Measurements from ENCODE around the gene MEI1.

Gene MEI1

GRCh38 chr22:41815716-41816115 lies 116.4 kb downstream of the MEI1 start:
- Histone ChIP-seq H3K36me3 (ENCODE audit: insufficient read depth, low read length) (peaks cover 26% of the 10 kb centered on the region), H3K27ac (ENCODE audit: low read depth, low read length) (no peak overlapping the region), H3K4me3 (ENCODE audit: low read depth in 1 of 2, low read length in 2 of 2) (no peak overlapping the region), H3K9ac (ENCODE audit: low read length) (no peak overlapping the region), H3K9me3 (ENCODE audit: low read length) (no peaks in the 10 kb centered on the region), H3K4me1 (ENCODE audit: insufficient read depth, low read length) (no peaks in the 10 kb centered on the region), H3K27me3 (ENCODE audit: control insufficient read depth in 1 of 2, insufficient read depth in 2 of 2, low read length in 2 of 2) (no peaks in the 10 kb centered on the region)

- Histone ChIP-seq H3K9ac (ENCODE audit: low read length) (no peak overlapping the region), H3K27ac (ENCODE audit: low read depth, low read length) (no peak overlapping the region), H3K36me3 (ENCODE audit: insufficient read depth, low read length) (peaks cover 26% of the 10 kb centered on the region)
Observed at GRCh38 chr22:41816241-41816640, 116.9 kb downstream of the MEI1 start.

GRCh38 chr22:41816871-41817270 lies 117.6 kb downstream of the MEI1 start:
- Histone ChIP-seq H3K4me1 (ENCODE audit: insufficient read depth, low read length) (no peaks in the 10 kb centered on the region), H3K27ac (ENCODE audit: low read depth, low read length) (no peak overlapping the region), H3K9me3 (ENCODE audit: low read length) (no peaks in the 10 kb centered on the region), H3K36me3 (ENCODE audit: insufficient read depth, low read length) (peaks cover 26% of the 10 kb centered on the region), H3K9ac (ENCODE audit: low read length) (no peak overlapping the region), H3K27me3 (ENCODE audit: control insufficient read depth in 1 of 2, insufficient read depth in 2 of 2, low read length in 2 of 2) (no peaks in the 10 kb centered on the region), H3K4me3 (ENCODE audit: low read depth in 1 of 2, low read length in 2 of 2) (no peak overlapping the region)

More at GRCh38 chr22:41816241-41816640, 116.9 kb downstream of the MEI1 start:
- Histone ChIP-seq H3K9me3 (ENCODE audit: low read length) (no peaks in the 10 kb centered on the region), H3K4me3 (ENCODE audit: low read depth in 1 of 2, low read length in 2 of 2) (no peak overlapping the region), H3K4me1 (ENCODE audit: insufficient read depth, low read length) (no peaks in the 10 kb centered on the region), H3K27me3 (ENCODE audit: control insufficient read depth in 1 of 2, insufficient read depth in 2 of 2, low read length in 2 of 2) (no peaks in the 10 kb centered on the region)

DNA sequence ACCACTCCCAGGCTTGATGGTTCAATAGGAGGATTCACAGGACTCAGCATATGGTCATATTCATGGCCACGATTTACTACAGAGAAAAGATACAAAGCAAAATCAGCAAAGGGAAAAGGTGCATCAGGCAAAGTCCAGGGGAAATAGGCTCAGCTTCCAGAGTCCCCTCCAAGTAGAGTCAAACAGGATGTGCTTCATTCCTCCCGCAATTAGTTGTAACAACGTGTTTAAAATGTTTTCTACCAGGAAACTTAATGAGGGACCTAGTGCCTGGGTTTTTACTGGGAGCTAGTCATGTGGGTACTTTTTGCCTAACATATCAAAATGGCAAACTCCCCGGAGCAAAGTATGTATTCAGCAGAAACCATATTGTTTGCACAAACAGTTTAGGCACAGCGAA lies 118.7 kb downstream of the MEI1 start:
- H3K27ac ChIP-seq (ENCODE audit: low read depth, low read length), result no peak overlapping the region
- no peaks in the 10 kb centered on the region for H3K9me3 ChIP-seq (ENCODE audit: low read length)
- no peak overlapping the region for H3K9ac ChIP-seq (ENCODE audit: low read length)
- H3K36me3 ChIP-seq (ENCODE audit: insufficient read depth, low read length), result peaks cover 23% of the 10 kb centered on the region
- H3K4me3 ChIP-seq (ENCODE audit: low read depth in 1 of 2, low read length in 2 of 2), result no peak overlapping the region
- no peaks in the 10 kb centered on the region for H3K27me3 ChIP-seq (ENCODE audit: control insufficient read depth in 1 of 2, insufficient read depth in 2 of 2, low read length in 2 of 2)
- no peaks in the 10 kb centered on the region for H3K4me1 ChIP-seq (ENCODE audit: insufficient read depth, low read length)

GRCh38 chr22:41818596-41818995 lies 119.3 kb downstream of the MEI1 start:
- Histone ChIP-seq H3K36me3 (ENCODE audit: insufficient read depth, low read length) (peaks cover 17% of the 10 kb centered on the region), H3K9ac (ENCODE audit: low read length) (no peak overlapping the region), H3K27ac (ENCODE audit: low read depth, low read length) (no peak overlapping the region), H3K4me3 (ENCODE audit: low read depth in 1 of 2, low read length in 2 of 2) (no peak overlapping the region), H3K9me3 (ENCODE audit: low read length) (no peaks in the 10 kb centered on the region), H3K27me3 (ENCODE audit: control insufficient read depth in 1 of 2, insufficient read depth in 2 of 2, low read length in 2 of 2) (no peaks in the 10 kb centered on the region), H3K4me1 (ENCODE audit: insufficient read depth, low read length) (no peaks in the 10 kb centered on the region)

DNA sequence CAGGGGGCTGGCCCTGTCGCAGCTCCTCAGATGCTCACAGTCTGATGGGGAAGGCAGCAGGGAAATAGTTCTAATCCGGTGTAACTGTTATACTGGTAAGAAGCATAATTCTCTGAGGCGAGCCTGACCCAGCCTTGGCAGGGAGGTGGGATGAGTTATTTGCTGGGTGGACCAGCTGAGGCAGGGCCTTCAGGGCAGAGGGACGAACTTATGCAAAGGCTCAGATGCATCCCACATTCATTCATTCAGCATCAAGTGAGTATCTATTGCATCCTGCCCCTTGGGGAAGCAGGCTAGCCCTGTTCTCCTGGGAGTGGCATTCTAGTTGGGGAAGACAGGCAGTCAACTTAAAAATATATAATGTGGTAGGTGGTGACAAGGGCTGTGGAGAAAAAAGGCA lies 120.0 kb downstream of the MEI1 start:
- no peak overlapping the region for H3K27ac ChIP-seq (ENCODE audit: low read depth, low read length)
- no peaks in the 10 kb centered on the region for H3K4me1 ChIP-seq (ENCODE audit: insufficient read depth, low read length)
- no peaks in the 10 kb centered on the region for H3K27me3 ChIP-seq (ENCODE audit: control insufficient read depth in 1 of 2, insufficient read depth in 2 of 2, low read length in 2 of 2)
- no peaks in the 10 kb centered on the region for H3K9me3 ChIP-seq (ENCODE audit: low read length)
- H3K36me3 ChIP-seq (ENCODE audit: insufficient read depth, low read length), result peaks cover 12% of the 10 kb centered on the region
- H3K9ac ChIP-seq (ENCODE audit: low read length), result no peak overlapping the region
- H3K4me3 ChIP-seq (ENCODE audit: low read depth in 1 of 2, low read length in 2 of 2), result no peak overlapping the region

DNA sequence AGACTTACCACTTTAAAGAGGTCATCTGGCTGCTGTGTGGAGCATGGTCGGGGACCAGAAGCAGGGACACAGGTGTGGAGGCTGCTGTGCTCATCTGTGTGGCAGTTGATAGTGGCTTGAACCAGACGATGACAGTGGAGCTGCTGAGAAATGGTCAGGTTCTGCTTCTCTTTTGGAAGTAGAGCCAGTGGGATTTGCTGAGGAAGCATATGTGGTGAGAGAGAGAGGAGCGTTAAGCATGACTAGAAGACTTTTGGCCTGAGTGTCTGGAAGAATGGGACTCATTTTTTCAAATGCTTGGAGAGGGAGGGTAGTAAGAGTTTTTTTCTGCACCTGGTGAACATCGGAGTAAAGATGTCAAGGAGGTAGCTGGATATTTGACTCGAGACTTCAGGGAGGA lies 121.1 kb downstream of the MEI1 start:
- Histone ChIP-seq H3K36me3 (ENCODE audit: insufficient read depth, low read length) (peaks cover 12% of the 10 kb centered on the region), H3K4me1 (ENCODE audit: insufficient read depth, low read length) (no peaks in the 10 kb centered on the region), H3K27me3 (ENCODE audit: control insufficient read depth in 1 of 2, insufficient read depth in 2 of 2, low read length in 2 of 2) (no peaks in the 10 kb centered on the region), H3K27ac (ENCODE audit: low read depth, low read length) (no peak overlapping the region), H3K9ac (ENCODE audit: low read length) (no peak overlapping the region), H3K9me3 (ENCODE audit: low read length) (no peaks in the 10 kb centered on the region), H3K4me3 (ENCODE audit: low read depth in 1 of 2, low read length in 2 of 2) (no peak overlapping the region)

- H3K9me3 ChIP-seq (ENCODE audit: low read length), result no peaks in the 10 kb centered on the region
- H3K9ac ChIP-seq (ENCODE audit: low read length), result no peak overlapping the region
- no peak overlapping the region for H3K27ac ChIP-seq (ENCODE audit: low read depth, low read length)
- no peak overlapping the region for H3K4me3 ChIP-seq (ENCODE audit: low read depth in 1 of 2, low read length in 2 of 2)
- H3K27me3 ChIP-seq (ENCODE audit: control insufficient read depth in 1 of 2, insufficient read depth in 2 of 2, low read length in 2 of 2), result no peaks in the 10 kb centered on the region
- peaks cover 8% of the 10 kb centered on the region for H3K36me3 ChIP-seq (ENCODE audit: insufficient read depth, low read length)
- no peaks in the 10 kb centered on the region for H3K4me1 ChIP-seq (ENCODE audit: insufficient read depth, low read length)
Observed at GRCh38 chr22:41821471-41822316, 122.4 kb downstream of the MEI1 start.

DNA sequence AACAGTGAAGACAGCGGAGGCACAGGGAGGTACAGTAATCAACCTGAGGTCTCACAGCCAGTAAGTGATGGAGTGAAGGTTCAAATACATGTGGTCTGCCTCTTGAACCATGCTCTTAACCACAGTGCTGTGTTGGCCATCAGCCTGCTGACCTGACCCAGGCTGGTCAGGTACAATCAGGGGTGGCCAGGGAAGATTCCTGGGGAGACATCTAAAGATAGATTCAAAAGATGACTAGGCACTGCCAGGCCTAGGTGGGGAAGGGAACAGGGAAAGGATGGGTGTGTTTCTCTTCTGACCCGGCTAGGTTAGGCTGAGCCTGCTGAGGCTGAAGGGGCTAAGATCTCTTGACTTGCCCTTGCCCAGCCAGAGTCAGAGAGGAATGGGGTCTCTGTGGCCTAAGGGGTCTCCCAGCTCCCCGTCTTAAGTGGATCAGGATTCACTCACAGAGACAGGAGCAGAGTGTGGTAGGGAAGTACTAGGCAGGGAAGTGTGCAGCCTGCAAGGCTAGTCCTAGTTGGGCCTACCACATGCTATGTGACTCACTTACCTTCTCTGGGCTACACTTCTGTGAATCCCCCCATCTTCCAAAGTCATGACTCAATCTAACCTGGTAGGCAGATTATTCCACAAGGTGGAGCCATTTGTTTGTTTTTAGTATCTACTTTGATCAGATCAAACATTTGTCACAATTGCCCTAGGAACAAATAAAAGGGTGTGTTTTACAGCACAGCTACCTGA lies 123.2 kb downstream of the MEI1 start:
- H3K36me3 ChIP-seq (ENCODE audit: insufficient read depth, low read length), result peaks cover 8% of the 10 kb centered on the region
- no peaks in the 10 kb centered on the region for H3K4me1 ChIP-seq (ENCODE audit: insufficient read depth, low read length)
- no peaks in the 10 kb centered on the region for H3K27me3 ChIP-seq (ENCODE audit: control insufficient read depth in 1 of 2, insufficient read depth in 2 of 2, low read length in 2 of 2)
- H3K9ac ChIP-seq (ENCODE audit: low read length), result no peak overlapping the region
- H3K27ac ChIP-seq (ENCODE audit: low read depth, low read length), result no peak overlapping the region
- H3K4me3 ChIP-seq (ENCODE audit: low read depth in 1 of 2, low read length in 2 of 2), result no peak overlapping the region
- no peaks in the 10 kb centered on the region for H3K9me3 ChIP-seq (ENCODE audit: low read length)

GRCh38 chr22:41823797-41824196 lies 124.5 kb downstream of the MEI1 start:
- Histone ChIP-seq H3K27me3 (ENCODE audit: control insufficient read depth in 1 of 2, insufficient read depth in 2 of 2, low read length in 2 of 2) (no peaks in the 10 kb centered on the region), H3K27ac (ENCODE audit: low read depth, low read length) (no peak overlapping the region), H3K9ac (ENCODE audit: low read length) (no peak overlapping the region), H3K4me3 (ENCODE audit: low read depth in 1 of 2, low read length in 2 of 2) (no peak overlapping the region), H3K36me3 (ENCODE audit: insufficient read depth, low read length) (peaks cover 8% of the 10 kb centered on the region), H3K9me3 (ENCODE audit: low read length) (no peaks in the 10 kb centered on the region), H3K4me1 (ENCODE audit: insufficient read depth, low read length) (no peaks in the 10 kb centered on the region)

DNA sequence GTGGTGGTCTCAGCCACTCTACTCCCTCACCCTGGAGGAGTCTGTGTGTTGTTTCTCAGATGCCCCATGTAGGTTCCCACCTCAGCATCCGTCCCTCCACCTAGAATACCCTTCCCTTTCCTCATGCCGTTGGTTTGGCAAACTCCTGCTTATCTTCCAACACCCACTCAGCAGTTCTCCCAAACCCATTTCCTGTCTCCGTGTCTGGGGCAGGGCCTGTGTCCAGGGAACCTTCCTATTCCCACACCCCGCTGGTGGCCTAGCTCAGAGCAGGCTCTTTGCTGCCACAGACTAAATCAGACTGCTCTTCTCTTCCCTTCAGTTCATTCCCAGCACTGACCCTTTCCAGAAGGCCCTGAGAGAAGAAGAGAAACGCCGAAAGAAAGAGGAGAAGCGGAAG lies 126.1 kb downstream of the MEI1 start:
- Histone ChIP-seq H3K4me3 (ENCODE audit: low read depth in 1 of 2, low read length in 2 of 2) (no peak overlapping the region), H3K4me1 (ENCODE audit: insufficient read depth, low read length) (no peaks in the 10 kb centered on the region), H3K36me3 (ENCODE audit: insufficient read depth, low read length) (no peaks in the 10 kb centered on the region), H3K27me3 (ENCODE audit: control insufficient read depth in 1 of 2, insufficient read depth in 2 of 2, low read length in 2 of 2) (no peaks in the 10 kb centered on the region), H3K9me3 (ENCODE audit: low read length) (no peaks in the 10 kb centered on the region), H3K9ac (ENCODE audit: low read length) (no peak overlapping the region), H3K27ac (ENCODE audit: low read depth, low read length) (no peak overlapping the region)
